Activated CD8-positive, alpha-beta T cell treated with anti-CD3 and anti-CD28 coated beads, Interleukin-2, amount 10 ng/mL, durations not matched to agents 7 days and 5 days (primary cell): ENCODE data around the gene LRFN2. TPM values are rescaled to one million over a fixed set of nuclear protein-coding genes. Genes with fewer than 3 reads are reported as not detected.

ENCODE experiments used
- ATAC-seq: fragments of 150-1000 bp; cut with Tn5 transposase; one replicate; pipeline ENCODE4 v1.10.0; 2021; ENCODE audit warnings: moderate library complexity
- CTCF ChIA-PET: fragments of 350-600 bp; sonication (Branson Sonifier 250); formaldehyde crosslinking; loops from one replicate; lab custom pipeline; 2021; ENCODE audit warnings: antibody characterized with exemption; lab: Charles Lee
- POLR2A ChIA-PET: fragments of 350-600 bp; sonication (Branson Sonifier 250); formaldehyde crosslinking; loops from one replicate; lab custom pipeline; 2021; ENCODE audit warnings: antibody characterized with exemption; lab: Charles Lee
- DNase-seq: peaks from one replicate; pipeline ENCODE4 v3.0.0-alpha.2; 2020
- H3K27ac Mint-ChIP-seq: one replicate; pipeline ENCODE4 v1.8.0; 2021; ENCODE audit warnings: mild to moderate bottlenecking, mixed read lengths
- H3K27me3 Mint-ChIP-seq: one replicate; pipeline ENCODE4 v1.8.0; 2021; ENCODE audit warnings: low read depth, mixed read lengths
- H3K36me3 Mint-ChIP-seq: one replicate; pipeline ENCODE4 v1.8.0; 2021; ENCODE audit warnings: low read depth, mixed read lengths
- H3K4me1 Mint-ChIP-seq: one replicate; pipeline ENCODE4 v1.8.0; 2021; ENCODE audit warnings: low read depth, mixed read lengths
- H3K4me3 Mint-ChIP-seq: one replicate; pipeline ENCODE4 v1.8.0; 2021; ENCODE audit warnings: mild to moderate bottlenecking, mixed read lengths
- H3K9me3 Mint-ChIP-seq: one replicate; pipeline ENCODE4 v1.8.0; 2022; ENCODE audit warnings: mixed read lengths; ENCODE audit not compliant: insufficient read depth
- total RNA-seq, 2 experiments: library from RNA; stranded (reverse); gene quantifications; one replicate each; pipeline ENCODE4 v1.2.3, GENCODE V29; 2021

Gene LRFN2
- total RNA-seq, 2 experiments from 2014 or later, result not detected

DNA sequence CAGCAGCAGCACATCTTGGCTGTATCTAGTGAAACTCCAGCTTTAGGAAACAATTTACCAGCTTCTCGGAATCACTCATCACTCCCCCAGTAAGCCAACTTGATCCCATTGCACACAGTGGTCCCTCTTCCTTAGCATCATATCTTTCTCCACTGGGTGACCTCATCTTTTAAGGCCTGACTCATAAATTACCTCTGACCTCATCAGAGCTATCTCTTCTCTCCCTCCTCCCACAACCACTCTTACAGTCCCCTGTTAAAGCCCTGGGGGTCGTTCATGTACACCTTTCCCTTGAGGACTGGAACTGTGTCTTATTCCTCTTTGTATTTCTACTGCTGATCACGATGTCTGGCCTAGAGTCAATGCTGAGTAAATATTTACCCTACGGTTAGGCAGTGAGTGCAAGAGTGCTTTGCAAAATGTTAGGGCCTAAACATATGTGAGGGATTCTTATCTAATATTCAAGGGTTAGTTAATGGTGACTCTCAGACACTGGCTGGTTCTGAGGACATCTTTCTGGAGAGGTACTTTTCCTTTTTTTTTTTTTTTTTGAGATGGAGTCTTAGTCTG lies 187.2 kb downstream of the LRFN2 start:
- Mint-ChIP-seq H3K36me3 (peaks cover 3% of the 10 kb centered on the region), H3K27me3 (no peaks in the 10 kb centered on the region), H3K4me1 (peaks cover 29% of the 10 kb centered on the region), H3K4me3 (no peak overlapping the region), H3K27ac (no peak overlapping the region), H3K9me3 (no peaks in the 10 kb centered on the region)
- no peak for ATAC-seq
- CTCF ChIA-PET, result no interaction called here
- POLR2A ChIA-PET, result no interaction called here
- no peak for DNase-seq

GRCh38 chr6:40398810-40399477 lies 188.2 kb downstream of the LRFN2 start:
- Mint-ChIP-seq H3K9me3 (no peaks in the 10 kb centered on the region), H3K36me3 (peaks cover 3% of the 10 kb centered on the region), H3K4me3 (no peak overlapping the region), H3K27ac (no peak overlapping the region), H3K27me3 (no peaks in the 10 kb centered on the region), H3K4me1 (peaks cover 29% of the 10 kb centered on the region)
- POLR2A ChIA-PET, result no interaction called here
- DNase-seq (no peak), ATAC-seq (no peak)
- CTCF ChIA-PET, result no interaction called here

DNA sequence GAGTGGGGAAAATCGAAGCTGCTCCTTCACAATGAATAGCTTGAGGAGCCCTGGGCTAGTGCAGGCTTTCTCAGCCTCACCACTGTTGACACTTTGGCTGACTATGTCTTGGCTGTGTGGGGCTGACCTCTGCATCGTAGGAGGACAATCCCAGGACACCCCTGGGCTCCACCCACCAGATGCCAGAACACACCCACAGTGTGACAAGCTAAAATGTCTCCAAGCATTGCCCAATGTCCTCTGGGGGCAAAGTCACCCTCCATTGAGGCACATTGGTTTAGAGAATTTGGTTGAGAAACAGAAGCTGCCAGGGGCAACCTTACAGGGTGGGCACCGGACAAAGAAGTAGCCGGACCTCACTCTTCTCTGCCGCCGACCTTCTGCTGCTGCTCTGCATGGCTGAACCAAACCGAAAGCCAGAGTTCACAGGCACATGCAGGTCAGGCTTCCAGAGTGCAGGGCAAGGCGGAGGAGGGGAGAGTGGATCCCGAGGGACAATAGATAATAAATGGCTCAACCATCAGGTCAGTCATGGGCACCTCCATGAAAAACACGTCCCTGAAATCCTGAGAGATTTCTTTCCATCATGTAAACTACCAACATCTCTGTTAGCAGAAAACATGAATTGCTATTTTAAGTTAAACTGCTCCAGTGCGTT lies 189.0 kb downstream of the LRFN2 start:
- CTCF ChIA-PET, result no interaction called here
- H3K9me3 Mint-ChIP-seq, result no peaks in the 10 kb centered on the region
- H3K27me3 Mint-ChIP-seq, result no peaks in the 10 kb centered on the region
- ATAC-seq (no peak), DNase-seq (no peak)
- H3K27ac Mint-ChIP-seq, result no peak overlapping the region
- POLR2A ChIA-PET, result no interaction called here
- peaks cover 21% of the 10 kb centered on the region for H3K4me1 Mint-ChIP-seq
- no peak overlapping the region for H3K4me3 Mint-ChIP-seq
- peaks cover 3% of the 10 kb centered on the region for H3K36me3 Mint-ChIP-seq

DNA sequence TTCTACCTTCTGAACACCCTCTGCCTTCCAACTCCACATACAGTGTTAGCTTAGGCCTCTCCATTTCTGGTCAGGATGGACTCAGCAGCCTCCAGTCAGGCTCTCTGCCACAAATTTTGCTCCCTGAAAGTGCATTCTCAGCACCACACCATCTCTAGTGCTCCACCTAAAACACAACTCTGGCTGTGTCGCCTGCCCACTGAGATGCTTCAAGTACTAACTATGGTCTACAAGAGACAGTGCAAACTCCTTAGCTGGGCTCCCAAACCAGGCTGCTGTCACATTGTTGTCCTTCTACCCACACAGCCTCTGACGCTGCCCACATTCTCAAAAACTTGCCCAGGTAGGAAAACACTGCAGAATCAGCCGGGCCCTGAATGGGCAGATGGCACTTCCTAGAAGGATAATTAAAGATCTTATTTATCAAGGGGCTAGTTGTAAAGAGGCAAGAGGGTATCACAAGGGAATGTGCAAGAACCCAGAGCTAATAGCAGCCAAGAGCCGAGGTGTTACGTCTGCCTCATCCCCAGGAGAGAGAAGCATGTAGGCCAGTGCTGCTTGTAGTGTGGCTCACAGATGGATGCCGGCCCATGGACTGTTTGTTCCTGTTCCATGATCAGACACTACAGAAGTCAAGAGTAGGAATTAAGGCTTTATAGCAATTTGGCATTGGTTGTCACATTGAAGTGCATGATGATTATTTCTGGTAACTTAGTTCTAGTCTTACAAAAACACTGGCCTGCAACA lies 189.7 kb downstream of the LRFN2 start:
- H3K4me1 Mint-ChIP-seq, result peaks cover 19% of the 10 kb centered on the region
- H3K9me3 Mint-ChIP-seq, result no peaks in the 10 kb centered on the region
- H3K27me3 Mint-ChIP-seq, result no peaks in the 10 kb centered on the region
- ATAC-seq (no peak), DNase-seq (no peak)
- H3K36me3 Mint-ChIP-seq, result peaks cover 3% of the 10 kb centered on the region
- POLR2A ChIA-PET, result no interaction called here
- no peak overlapping the region for H3K4me3 Mint-ChIP-seq
- H3K27ac Mint-ChIP-seq, result no peak overlapping the region
- CTCF ChIA-PET, result no interaction called here

DNA sequence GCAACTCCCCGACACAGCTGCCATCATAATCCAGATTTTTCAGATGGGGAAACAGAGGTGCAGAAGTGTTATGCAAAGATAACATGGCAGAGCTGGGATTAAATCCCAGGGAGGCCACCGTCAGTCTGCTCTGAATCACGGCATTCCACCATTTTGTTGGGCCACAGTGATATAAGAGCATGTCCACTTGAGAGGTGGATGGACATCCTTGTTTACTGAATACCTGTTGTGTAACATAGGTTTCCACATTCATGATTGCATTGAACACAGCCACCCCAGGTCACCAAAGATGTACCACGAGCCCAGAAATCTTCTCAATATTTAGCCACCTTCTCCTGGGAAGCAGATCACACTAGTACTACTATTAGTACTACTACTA lies 191.5 kb downstream of the LRFN2 start:
- H3K36me3 Mint-ChIP-seq, result no peaks in the 10 kb centered on the region
- H3K27ac Mint-ChIP-seq, result no peak overlapping the region
- ChIA-PET CTCF (no interaction called here), POLR2A (no interaction called here)
- no peaks in the 10 kb centered on the region for H3K9me3 Mint-ChIP-seq
- no peak overlapping the region for H3K4me3 Mint-ChIP-seq
- H3K4me1 Mint-ChIP-seq, result peaks cover 17% of the 10 kb centered on the region
- no peak for ATAC-seq
- no peak for DNase-seq
- H3K27me3 Mint-ChIP-seq, result no peaks in the 10 kb centered on the region

GRCh38 chr6:40395066-40395697 lies 192.0 kb downstream of the LRFN2 start:
- ATAC-seq, result no peak
- no peaks in the 10 kb centered on the region for H3K9me3 Mint-ChIP-seq
- H3K27ac Mint-ChIP-seq, result no peak overlapping the region
- DNase-seq, result no peak
- H3K4me3 Mint-ChIP-seq, result no peak overlapping the region
- H3K4me1 Mint-ChIP-seq, result peaks cover 15% of the 10 kb centered on the region
- H3K27me3 Mint-ChIP-seq, result no peaks in the 10 kb centered on the region
- ChIA-PET POLR2A (no interaction called here), CTCF (no interaction called here)
- H3K36me3 Mint-ChIP-seq, result no peaks in the 10 kb centered on the region

DNA sequence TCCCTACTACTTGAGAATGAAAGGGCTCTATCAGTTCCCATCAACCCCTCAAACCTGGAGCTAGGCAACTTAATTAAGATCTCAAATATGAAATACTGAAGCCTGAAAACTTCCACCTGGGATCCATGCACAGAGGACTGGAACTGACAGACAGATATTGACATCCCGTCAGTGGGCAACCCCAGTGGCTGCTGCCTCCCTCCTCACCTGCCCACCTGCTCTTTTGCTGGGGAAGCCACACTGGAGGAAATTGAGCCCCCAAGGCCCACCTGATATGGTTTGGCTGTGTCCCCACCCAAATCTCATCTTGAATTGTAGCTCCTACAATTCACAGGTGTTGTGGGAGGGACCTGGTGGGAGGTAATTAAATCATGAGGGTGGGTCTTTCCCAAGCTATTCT lies 192.8 kb downstream of the LRFN2 start:
- H3K9me3 Mint-ChIP-seq, result no peaks in the 10 kb centered on the region
- H3K4me3 Mint-ChIP-seq, result no peak overlapping the region
- peaks cover 19% of the 10 kb centered on the region for H3K4me1 Mint-ChIP-seq
- DNase-seq (no peak), ATAC-seq (no peak)
- H3K27me3 Mint-ChIP-seq, result no peaks in the 10 kb centered on the region
- ChIA-PET POLR2A (no interaction called here), CTCF (no interaction called here)
- no peak overlapping the region for H3K27ac Mint-ChIP-seq
- H3K36me3 Mint-ChIP-seq, result no peaks in the 10 kb centered on the region

DNA sequence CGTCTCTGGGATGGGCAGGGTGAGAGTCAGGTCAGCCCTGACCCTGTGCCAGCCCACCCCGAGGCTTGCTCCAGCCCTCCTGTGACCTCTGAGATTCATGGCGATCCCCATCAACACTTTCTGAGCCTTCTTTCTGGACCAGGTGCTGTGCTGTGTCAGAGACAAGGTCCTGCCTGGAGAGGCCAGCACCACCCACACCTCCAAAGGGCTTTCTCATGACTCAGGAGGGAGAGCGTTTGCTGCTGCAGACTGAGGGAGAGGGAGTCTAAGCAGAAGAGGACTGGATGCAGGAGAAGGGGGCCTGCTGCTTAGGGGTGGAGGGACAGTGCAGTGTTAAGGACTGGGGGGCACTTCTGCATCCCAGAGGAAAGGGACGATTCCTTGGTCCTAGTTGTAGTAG lies 193.5 kb downstream of the LRFN2 start:
- ChIA-PET CTCF (no interaction called here), POLR2A (no interaction called here)
- DNase-seq (no peak), ATAC-seq (no peak)
- Mint-ChIP-seq H3K4me3 (no peak overlapping the region), H3K36me3 (no peaks in the 10 kb centered on the region), H3K9me3 (no peaks in the 10 kb centered on the region), H3K27ac (no peak overlapping the region), H3K27me3 (no peaks in the 10 kb centered on the region), H3K4me1 (peaks cover 26% of the 10 kb centered on the region)

- ChIA-PET CTCF (no interaction called here), POLR2A (no interaction called here)
- ATAC-seq (no peak), DNase-seq (no peak)
- Mint-ChIP-seq H3K27ac (no peak overlapping the region), H3K4me1 (peaks cover 35% of the 10 kb centered on the region), H3K27me3 (peaks cover 2% of the 10 kb centered on the region), H3K9me3 (no peaks in the 10 kb centered on the region), H3K4me3 (no peak overlapping the region), H3K36me3 (no peaks in the 10 kb centered on the region)
Observed at GRCh38 chr6:40392589-40392988, 194.6 kb downstream of the LRFN2 start.

GRCh38 chr6:40391851-40392517 lies 195.2 kb downstream of the LRFN2 start:
- ATAC-seq (no peak), DNase-seq (no peak)
- peaks cover 2% of the 10 kb centered on the region for H3K27me3 Mint-ChIP-seq
- POLR2A ChIA-PET, result no interaction called here
- CTCF ChIA-PET, result no interaction called here
- H3K4me1 Mint-ChIP-seq, result peaks cover 41% of the 10 kb centered on the region
- H3K9me3 Mint-ChIP-seq, result no peaks in the 10 kb centered on the region
- H3K4me3 Mint-ChIP-seq, result no peak overlapping the region
- no peak overlapping the region for H3K27ac Mint-ChIP-seq
- H3K36me3 Mint-ChIP-seq, result no peaks in the 10 kb centered on the region

DNA sequence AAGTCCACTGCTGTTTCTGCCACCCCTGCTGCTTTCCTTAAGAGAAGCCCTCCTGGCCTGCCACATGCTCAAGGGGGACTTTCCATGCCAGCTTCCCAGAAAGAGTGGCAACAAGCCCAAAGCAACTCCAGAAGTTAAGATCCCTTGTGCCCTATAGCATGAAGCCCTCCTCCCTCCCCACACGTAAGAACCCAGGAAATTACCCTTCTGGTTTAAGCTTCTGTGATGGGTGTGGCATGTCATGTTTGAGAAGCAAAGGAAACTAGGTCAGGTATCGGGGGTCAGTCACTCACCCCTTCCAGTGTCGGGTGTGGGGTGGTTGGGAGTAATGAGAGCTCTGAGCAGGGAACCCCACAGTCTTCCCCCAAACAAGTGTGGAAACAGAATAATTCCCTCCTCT lies 196.1 kb downstream of the LRFN2 start:
- peaks cover 50% of the 10 kb centered on the region for H3K4me1 Mint-ChIP-seq
- POLR2A ChIA-PET, result interaction anchor here (0.5 kb wide), 1 partner anchor 14 kb away, joined by 3 read pairs; no protein-coding TSS in a partner anchor
- no peak overlapping the region for H3K27ac Mint-ChIP-seq
- ATAC-seq, result no peak
- no peaks in the 10 kb centered on the region for H3K36me3 Mint-ChIP-seq
- H3K4me3 Mint-ChIP-seq, result no peak overlapping the region
- CTCF ChIA-PET, result no interaction called here
- no peaks in the 10 kb centered on the region for H3K9me3 Mint-ChIP-seq
- no peak for DNase-seq
- H3K27me3 Mint-ChIP-seq, result peaks cover 2% of the 10 kb centered on the region
